Activated T-helper 1 cell treated with anti-CD3 and anti-CD28 coated beads, Interleukin-12 subunit alpha, Interleukin-12 subunit beta, Interleukin-2, Interleukin-4 antibody, amounts not matched to agents 30 ng/mL and 10 ng/mL and 1 ng/mL, durations not matched to agents 14 hours and 24 hours and 36 hours (primary cell): ENCODE results near the gene GSG1L2. TPM values are rescaled to one million over a fixed set of nuclear protein-coding genes. Genes with fewer than 3 reads are reported as not detected.

Experiments
- DNase-seq: peaks from one replicate; pipeline ENCODE4 v3.0.0; 2021; ENCODE audit warnings: low spot score
- H3K27ac Mint-ChIP-seq: one replicate; pipeline ENCODE4 v1.8.0; 2021; ENCODE audit warnings: mild to moderate bottlenecking, mixed read lengths
- H3K27me3 Mint-ChIP-seq: one replicate; pipeline ENCODE4 v1.8.0; 2022; ENCODE audit warnings: mild to moderate bottlenecking, moderate library complexity, mixed read lengths; ENCODE audit not compliant: insufficient read depth
- H3K36me3 Mint-ChIP-seq: one replicate; pipeline ENCODE4 v1.8.0; 2021; ENCODE audit warnings: low read depth, mixed read lengths
- H3K4me1 Mint-ChIP-seq: one replicate; pipeline ENCODE4 v1.8.0; 2021; ENCODE audit warnings: low read depth, mixed read lengths
- H3K4me3 Mint-ChIP-seq: one replicate; pipeline ENCODE4 v1.8.0; 2021; ENCODE audit warnings: mild to moderate bottlenecking, moderate library complexity, mixed read lengths
- H3K9me3 Mint-ChIP-seq: one replicate; pipeline ENCODE4 v1.8.0; 2021; ENCODE audit warnings: mixed read lengths
- intact Hi-C: fragments of 100-400 bp; cut with micrococcal nuclease; formaldehyde crosslinking; loops from one replicate; pipeline ENCODE4 v1.15.1; 2024
- total RNA-seq: library from RNA; stranded (reverse); gene quantifications from 2 replicates; pipeline ENCODE4 v1.2.3, GENCODE V29; 2022

The GSG1L2 gene
- not detected in 2 replicates for total RNA-seq

DNA sequence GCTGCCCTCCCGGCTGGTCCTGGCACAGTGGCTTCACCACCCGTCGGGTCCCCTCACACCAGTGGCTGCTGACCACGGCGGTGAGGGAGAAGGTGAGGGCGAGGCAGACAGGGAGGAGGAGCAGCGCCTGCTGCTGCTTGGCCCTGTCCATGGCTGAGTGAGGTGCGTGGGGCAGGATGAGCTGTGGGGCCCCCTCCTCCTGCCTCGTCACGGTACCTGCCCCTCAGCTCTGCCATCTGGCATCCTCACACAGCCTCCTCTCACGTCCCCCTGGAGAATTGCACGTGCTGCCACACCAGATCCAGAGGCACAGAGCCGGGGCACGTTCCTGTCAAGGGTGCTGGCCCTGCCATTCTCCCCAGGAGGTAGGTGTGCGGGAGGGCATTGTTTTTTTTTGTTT, at the start of gene GSG1L2:
Gene GSG1L2, minus strand, starts transcription at position 159 of the 400 bp plus-strand sequence. Its CDS starts 8 bp downstream, at position 151.
- Mint-ChIP-seq H3K9me3 (no peaks in the 10 kb centered on the region), H3K36me3 (no peaks in the 10 kb centered on the region), H3K27ac (no peak within 1 kb of the TSS), H3K27me3 (no peaks in the 10 kb centered on the region), H3K4me3 (no peak within 1 kb of the TSS), H3K4me1 (no peaks in the 10 kb centered on the region)
- DNase-seq = no peak
- intact Hi-C loops = no loop called here

DNA sequence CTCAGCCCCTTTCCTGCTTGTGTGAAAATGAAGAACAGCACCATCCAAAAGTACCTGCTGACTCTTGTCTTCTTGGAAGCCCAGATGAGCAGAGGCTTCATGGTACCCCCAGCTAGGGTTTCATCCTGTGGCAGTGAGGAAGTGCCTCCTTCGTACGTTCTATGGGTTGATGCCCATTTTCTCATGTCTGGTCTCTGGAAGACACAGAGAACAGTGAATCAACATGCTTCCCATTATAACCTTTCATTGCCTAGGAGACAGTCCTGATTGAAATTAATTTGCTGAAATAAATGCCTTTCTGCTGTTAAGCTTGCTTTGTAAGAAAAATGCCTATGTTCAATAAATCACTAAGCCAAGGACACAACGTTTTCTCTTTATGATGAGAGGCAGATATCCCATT, 46.7 kb upstream of the GSG1L2 start:
- no peaks in the 10 kb centered on the region for H3K4me1 Mint-ChIP-seq

GRCh38 chr17:9865586-9865985, 43.7 kb upstream of the GSG1L2 start:
- H3K27ac Mint-ChIP-seq = no peak overlapping the region
- no peaks in the 10 kb centered on the region for H3K9me3 Mint-ChIP-seq
- H3K4me3 Mint-ChIP-seq = no peak overlapping the region
- intact Hi-C loops = no loop called here
- no peaks in the 10 kb centered on the region for H3K4me1 Mint-ChIP-seq
- no peaks in the 10 kb centered on the region for H3K27me3 Mint-ChIP-seq
- DNase-seq = no peak
- no peaks in the 10 kb centered on the region for H3K36me3 Mint-ChIP-seq

More for the DNA sequence above, 46.7 kb upstream of the GSG1L2 start:
- H3K36me3 Mint-ChIP-seq = no peaks in the 10 kb centered on the region
- H3K9me3 Mint-ChIP-seq = no peaks in the 10 kb centered on the region
- no peak for DNase-seq
- H3K27ac Mint-ChIP-seq = no peak overlapping the region
- no peaks in the 10 kb centered on the region for H3K27me3 Mint-ChIP-seq
- H3K4me3 Mint-ChIP-seq = no peak overlapping the region
- intact Hi-C loops = no loop called here

DNA sequence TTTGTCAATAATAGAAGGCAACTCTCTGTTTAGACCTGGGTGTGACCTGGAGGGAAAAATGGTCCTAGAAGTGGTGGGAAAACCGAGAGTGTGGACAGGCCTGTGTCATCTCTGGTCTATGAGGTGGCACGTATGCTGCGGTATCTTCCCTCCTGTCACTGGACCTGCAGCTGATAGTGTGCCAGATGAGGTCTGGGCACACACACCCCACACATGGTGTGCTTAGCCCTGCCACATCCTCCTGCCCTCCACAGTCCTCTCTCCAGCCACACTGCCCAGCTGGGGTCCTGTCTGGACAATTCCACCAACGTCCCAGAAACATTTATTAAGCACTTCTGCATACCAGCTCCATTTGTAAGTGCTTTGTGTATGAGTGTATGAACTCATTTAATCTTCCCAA, 41.1 kb upstream of the GSG1L2 start:
- H3K4me1 Mint-ChIP-seq = no peaks in the 10 kb centered on the region
- no peaks in the 10 kb centered on the region for H3K36me3 Mint-ChIP-seq
- H3K9me3 Mint-ChIP-seq = no peaks in the 10 kb centered on the region
- intact Hi-C loops = no loop called here
- no peak overlapping the region for H3K27ac Mint-ChIP-seq
- H3K4me3 Mint-ChIP-seq = no peak overlapping the region
- no peak for DNase-seq
- no peaks in the 10 kb centered on the region for H3K27me3 Mint-ChIP-seq

GRCh38 chr17:9862220-9862619, 40.3 kb upstream of the GSG1L2 start:
- Mint-ChIP-seq H3K27me3 (no peaks in the 10 kb centered on the region), H3K27ac (no peak overlapping the region), H3K9me3 (no peaks in the 10 kb centered on the region), H3K4me3 (no peak overlapping the region), H3K36me3 (no peaks in the 10 kb centered on the region), H3K4me1 (no peaks in the 10 kb centered on the region)
- DNase-seq = no peak
- intact Hi-C loops = no loop called here

DNA sequence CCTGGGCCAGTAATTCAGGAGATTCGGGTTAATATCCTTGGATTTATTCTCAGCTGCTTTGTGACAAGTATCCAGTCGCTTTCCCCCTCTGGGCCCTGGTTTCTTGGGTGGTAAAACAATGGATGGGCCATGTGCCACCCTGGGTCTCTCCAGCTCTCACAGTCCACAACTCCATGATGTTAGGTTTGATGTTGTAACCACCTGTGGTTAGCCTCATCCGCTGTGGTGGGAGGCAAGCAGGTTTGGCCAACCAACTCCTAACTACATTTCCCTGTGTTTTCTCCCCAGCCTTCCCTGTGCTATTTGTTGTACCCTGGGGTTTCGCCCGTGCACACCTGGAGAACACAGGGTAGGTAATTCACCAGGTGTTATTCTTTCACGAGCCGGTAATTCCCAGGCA, 39.0 kb upstream of the GSG1L2 start:
- no peaks in the 10 kb centered on the region for H3K36me3 Mint-ChIP-seq
- H3K9me3 Mint-ChIP-seq = no peaks in the 10 kb centered on the region
- H3K4me1 Mint-ChIP-seq = no peaks in the 10 kb centered on the region
- no peak overlapping the region for H3K27ac Mint-ChIP-seq
- H3K4me3 Mint-ChIP-seq = no peak overlapping the region
- intact Hi-C loops = no loop called here
- H3K27me3 Mint-ChIP-seq = no peaks in the 10 kb centered on the region
- no peak for DNase-seq

GRCh38 chr17:9859781-9860180, 37.9 kb upstream of the GSG1L2 start:
- intact Hi-C loops = no loop called here
- Mint-ChIP-seq H3K4me1 (no peaks in the 10 kb centered on the region), H3K27ac (no peak overlapping the region), H3K36me3 (no peaks in the 10 kb centered on the region), H3K9me3 (no peaks in the 10 kb centered on the region), H3K4me3 (no peak overlapping the region), H3K27me3 (no peaks in the 10 kb centered on the region)
- no peak for DNase-seq

DNA sequence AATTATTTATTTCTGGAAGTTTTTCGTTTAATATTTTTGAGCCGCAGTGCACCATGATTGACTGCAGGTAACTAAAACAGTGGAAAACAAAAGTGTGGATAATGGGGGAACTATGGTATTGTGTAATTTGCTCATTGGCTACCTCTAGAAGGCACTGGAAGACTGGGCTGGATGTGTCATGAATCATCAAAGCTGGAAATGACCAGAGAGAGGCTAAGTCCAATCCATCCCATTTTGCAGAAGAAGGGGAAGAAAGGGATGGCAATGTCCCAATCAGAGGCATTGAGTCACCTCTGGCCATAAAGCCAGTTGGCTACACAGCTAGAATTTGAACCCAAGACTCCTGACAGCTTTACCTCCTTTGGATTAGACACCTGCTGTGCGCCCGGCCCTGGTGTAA, 33.2 kb upstream of the GSG1L2 start:
- Mint-ChIP-seq H3K27ac (no peak overlapping the region), H3K9me3 (peaks cover 8% of the 10 kb centered on the region), H3K27me3 (no peaks in the 10 kb centered on the region), H3K36me3 (no peaks in the 10 kb centered on the region), H3K4me1 (no peaks in the 10 kb centered on the region), H3K4me3 (no peak overlapping the region)
- intact Hi-C loops = no loop called here
- no peak for DNase-seq

- intact Hi-C loops = no loop called here
- no peaks in the 10 kb centered on the region for H3K27me3 Mint-ChIP-seq
- H3K9me3 Mint-ChIP-seq = peaks cover 8% of the 10 kb centered on the region
- no peaks in the 10 kb centered on the region for H3K36me3 Mint-ChIP-seq
- no peaks in the 10 kb centered on the region for H3K4me1 Mint-ChIP-seq
- no peak for DNase-seq
- H3K4me3 Mint-ChIP-seq = no peak overlapping the region
- H3K27ac Mint-ChIP-seq = no peak overlapping the region
Observed at GRCh38 chr17:9854255-9854654, 32.4 kb upstream of the GSG1L2 start.

- Mint-ChIP-seq H3K27me3 (no peaks in the 10 kb centered on the region), H3K9me3 (peaks cover 8% of the 10 kb centered on the region), H3K4me1 (no peaks in the 10 kb centered on the region), H3K27ac (no peak overlapping the region), H3K36me3 (no peaks in the 10 kb centered on the region), H3K4me3 (no peak overlapping the region)
- intact Hi-C loops = no loop called here
- no peak for DNase-seq
Observed at GRCh38 chr17:9850151-9850550, 28.3 kb upstream of the GSG1L2 start.

DNA sequence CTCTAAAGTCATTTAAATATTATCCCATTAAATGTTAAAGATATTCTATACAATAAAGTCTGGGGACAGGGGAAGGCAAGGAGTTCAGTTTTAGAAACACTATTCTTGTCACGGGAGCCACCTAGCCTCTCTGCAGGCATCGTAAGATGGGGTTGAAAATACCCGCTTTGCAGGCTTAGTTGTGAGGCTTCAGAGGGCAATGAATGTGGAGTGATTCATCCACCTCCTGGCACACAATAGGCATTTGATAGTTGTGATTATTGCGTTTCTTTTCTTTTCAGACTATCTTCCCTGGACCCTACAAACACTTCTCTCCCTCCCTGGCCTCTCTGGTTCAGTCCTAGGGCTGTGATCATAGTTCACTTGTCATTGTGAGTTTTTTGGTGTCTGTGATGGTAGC, 23.4 kb upstream of the GSG1L2 start:
- Mint-ChIP-seq H3K9me3 (no peaks in the 10 kb centered on the region), H3K36me3 (no peaks in the 10 kb centered on the region), H3K27me3 (no peaks in the 10 kb centered on the region), H3K4me1 (no peaks in the 10 kb centered on the region), H3K4me3 (no peak overlapping the region), H3K27ac (no peak overlapping the region)
- intact Hi-C loops = no loop called here
- DNase-seq = no peak

- Mint-ChIP-seq H3K27ac (no peak overlapping the region), H3K27me3 (no peaks in the 10 kb centered on the region), H3K4me1 (no peaks in the 10 kb centered on the region), H3K9me3 (no peaks in the 10 kb centered on the region), H3K4me3 (no peak overlapping the region), H3K36me3 (no peaks in the 10 kb centered on the region)
- no peak for DNase-seq
- intact Hi-C loops = no loop called here
Observed at GRCh38 chr17:9844153-9844552, 22.3 kb upstream of the GSG1L2 start.

DNA sequence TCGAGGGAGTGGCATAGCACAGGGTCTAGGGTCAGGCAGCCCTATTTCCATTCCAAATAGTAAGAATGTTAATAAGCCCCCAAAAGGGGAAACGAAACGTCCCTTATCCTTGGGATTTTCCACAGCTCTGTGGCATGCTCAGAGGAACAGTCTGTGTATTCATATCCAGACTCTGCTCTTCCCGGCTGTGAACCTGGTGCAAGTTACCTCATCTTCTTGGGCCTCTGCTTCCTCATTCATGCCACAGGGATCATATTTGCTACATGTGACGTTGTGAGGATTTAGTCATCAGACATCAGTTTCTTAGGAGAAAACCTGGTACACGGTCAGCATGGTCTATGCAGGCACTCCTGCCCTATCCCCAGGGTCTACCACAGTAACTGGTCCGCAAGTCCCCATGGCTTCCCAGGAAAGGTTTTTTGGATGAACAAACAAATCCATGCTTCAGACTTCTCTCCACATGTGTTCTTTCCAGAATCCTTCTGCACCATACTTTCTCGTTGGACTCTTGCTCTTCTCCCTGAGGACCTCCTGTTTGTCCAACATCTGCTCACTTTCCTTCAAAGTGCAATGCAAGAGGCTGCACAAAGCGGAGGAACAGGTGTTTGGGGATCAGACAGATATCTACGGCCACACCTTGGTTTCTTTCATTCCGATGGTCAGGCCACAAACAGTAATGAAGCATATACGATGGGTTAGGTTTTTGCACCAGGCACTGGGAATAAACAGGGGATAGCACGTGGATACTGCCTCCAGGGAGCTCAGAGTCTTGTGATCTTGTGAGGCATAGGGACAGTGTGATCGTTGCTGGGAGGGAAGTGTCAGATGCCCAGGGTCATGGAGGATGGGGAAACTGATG, 21.5 kb upstream of the GSG1L2 start:
- Mint-ChIP-seq H3K27ac (no peak overlapping the region), H3K4me3 (no peak overlapping the region), H3K27me3 (no peaks in the 10 kb centered on the region), H3K9me3 (no peaks in the 10 kb centered on the region), H3K36me3 (no peaks in the 10 kb centered on the region), H3K4me1 (no peaks in the 10 kb centered on the region)
- intact Hi-C loops = no loop called here
- no peak for DNase-seq
